GM18909 (cell line): ENCODE results near the gene ADIPOQ.
"Not testable (repeated sequence)": the region's sequence is repeated elsewhere in the genome, so short reads cannot be mapped to it uniquely, and the experiment has no call there.

Experiments
- ATAC-seq: cut with Tn5 transposase; IDR thresholded peaks from one replicate; pipeline ENCODE4 v1.9.1; 2021; ENCODE audit warnings: mild to moderate bottlenecking; ENCODE audit not compliant: unreplicated experiment, poor library complexity

The ADIPOQ gene

DNA sequence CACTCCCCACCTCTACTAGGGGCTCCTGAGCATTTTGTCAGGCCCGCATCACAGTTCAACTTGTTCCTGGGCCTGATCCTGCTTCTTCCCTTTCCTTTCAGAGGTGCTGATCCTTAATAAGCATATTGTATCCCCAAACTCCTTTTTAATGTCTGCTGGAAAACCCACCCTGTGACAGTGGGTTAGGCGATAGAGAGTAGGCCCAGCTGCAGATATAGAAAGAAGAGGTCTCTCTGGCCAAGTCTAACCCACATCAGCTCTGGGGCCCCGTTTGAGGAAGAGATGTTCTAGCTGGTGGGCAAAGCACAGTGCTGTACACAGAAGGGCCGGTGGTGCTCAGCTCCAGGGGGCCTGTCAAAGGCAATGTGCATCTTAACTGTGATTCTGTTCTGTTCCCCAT, 53.5 kb downstream of the ADIPOQ start:
- ATAC-seq = no peak

DNA sequence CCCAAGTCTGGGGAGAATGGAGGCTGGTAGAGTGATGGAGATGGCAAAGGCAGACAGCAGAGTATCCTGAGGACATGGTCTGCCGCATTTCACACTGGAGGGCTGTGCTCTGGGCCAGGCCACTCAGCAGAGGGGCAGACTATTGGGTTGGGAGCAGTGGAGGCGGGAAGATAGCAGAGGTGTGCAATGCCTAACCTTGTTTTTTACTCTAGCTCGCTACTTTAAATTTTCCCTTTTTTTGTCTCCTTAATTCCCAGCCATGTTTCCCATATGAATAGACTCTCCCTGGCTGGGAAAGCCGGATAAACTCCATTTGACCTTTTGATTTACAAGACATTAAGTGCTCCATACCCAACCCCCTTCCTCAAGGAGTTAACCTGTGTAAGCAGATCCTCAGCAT, 54.4 kb downstream of the ADIPOQ start:
- no peak for ATAC-seq

DNA sequence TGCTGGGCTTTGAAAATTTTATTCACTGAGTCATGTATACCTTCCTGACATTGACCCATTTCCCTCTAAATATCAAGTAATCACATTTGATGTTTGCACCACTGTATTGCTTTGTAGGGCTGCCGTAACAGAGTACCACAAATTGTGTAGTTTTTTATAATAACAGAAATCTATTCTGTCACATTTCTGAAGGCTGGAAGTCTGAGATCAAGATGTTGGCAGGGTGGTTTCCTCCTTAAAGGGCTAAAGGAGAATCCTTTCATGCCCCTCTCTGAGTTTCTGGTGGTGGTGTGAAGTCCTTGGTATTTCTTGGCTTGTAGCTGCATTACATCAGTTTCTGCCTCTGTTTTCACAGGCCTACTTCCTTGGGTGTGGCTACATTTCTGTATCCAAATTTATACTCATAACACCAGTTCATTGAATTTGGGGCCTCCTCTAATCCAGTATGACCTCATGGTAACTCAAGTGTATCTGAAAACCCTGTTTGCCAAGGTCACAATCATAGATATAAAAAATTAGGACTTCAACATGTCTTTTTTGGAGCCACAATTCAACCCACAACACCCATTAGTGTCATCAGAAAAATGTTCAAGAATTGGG, 58.7 kb downstream of the ADIPOQ start:
- no peak for ATAC-seq

DNA sequence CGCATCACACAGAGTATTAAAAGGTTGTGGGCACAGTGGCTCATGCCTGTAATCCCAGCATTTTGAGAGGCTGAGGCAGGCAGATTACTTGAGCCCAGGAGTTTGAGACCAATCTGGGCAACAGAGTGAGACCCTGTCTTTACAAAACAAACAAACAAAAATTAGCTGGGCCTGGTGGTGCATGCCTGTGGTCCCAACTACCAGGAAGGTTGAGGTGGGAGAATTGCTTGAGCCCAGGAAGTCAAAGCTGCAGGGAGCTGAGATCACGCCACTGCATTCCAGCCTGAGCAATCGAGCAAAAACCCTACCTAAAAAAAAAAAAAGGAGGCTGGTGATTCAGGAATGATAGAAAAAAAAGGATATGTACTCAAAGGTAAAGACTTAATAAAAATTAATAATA, 59.6 kb downstream of the ADIPOQ start:
- ATAC-seq = no peak

DNA sequence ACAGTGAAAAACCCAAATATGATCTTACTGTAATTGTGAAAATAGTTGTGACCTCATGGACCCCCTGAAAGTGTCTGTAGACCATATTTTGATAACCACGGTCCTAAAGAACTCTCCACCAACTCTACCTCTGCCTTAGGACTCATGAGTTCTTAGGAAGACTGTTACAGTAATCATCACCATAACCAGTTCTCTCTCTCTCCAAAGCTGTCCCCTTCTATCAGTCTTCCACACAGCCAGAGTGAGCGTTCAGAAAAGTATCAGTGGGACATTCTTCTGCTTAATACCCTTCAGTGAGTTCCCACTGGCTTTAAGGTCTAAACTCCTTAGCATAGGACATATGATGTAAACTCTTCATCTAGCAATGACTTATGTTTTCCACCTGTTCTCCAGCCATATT, 60.2 kb downstream of the ADIPOQ start:
- no peak for ATAC-seq

DNA sequence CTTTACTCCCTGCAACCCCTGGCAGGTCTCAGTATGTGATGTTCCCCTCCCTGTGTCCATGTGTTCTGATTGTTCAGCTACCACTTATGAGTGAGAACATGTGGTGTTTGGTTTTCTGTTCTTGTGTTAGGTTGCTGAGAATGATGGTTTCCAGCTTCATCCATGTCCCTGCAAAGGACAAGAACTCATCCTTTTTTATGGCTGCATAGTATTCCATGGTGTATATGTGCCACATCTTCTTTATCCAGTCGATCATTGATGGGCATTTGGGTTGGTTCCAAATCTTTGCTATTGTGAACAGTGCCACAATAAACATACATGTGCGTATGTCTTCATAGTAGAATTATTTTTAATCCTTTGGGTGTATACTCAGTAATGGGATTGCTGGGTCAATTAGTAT, 61.2 kb downstream of the ADIPOQ start:
- ATAC-seq = not testable (repeated sequence)

DNA sequence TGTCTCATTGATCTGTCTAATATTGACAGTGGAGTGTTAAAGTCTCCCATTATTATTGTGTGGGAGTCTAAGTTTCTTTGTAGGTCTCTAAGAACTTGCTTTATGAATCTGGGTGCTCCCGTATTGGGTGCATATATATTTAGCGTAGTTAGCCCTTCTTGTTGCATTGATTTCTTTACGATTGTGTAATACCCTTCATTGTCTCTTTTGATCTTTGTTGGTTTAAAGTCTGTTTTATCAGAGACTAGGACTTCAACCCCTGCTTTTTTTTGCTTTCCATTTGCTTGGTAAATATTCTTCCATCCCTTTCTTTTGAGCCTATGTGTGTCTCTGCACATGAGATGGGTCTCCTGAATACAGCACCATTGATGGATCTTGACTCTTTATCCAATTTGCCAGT, 64.6 kb downstream of the ADIPOQ start:
- not testable (repeated sequence) for ATAC-seq
